GM12878 (cell line): ENCODE data around the gene MTNR1A.

Experiments used
- MYC ChIP-seq: IDR thresholded peaks from 2 replicates; pipeline ENCODE4 v1.6.1; 2011; ENCODE audit warnings: mild to moderate bottlenecking, low read length, moderate library complexity, inconsistent platforms; ENCODE audit not compliant: insufficient read depth, insufficient replicate concordance, insufficient read length, severe bottlenecking
- RFX5 ChIP-seq: IDR thresholded peaks from 2 replicates; pipeline ENCODE4 v1.6.1; 2011; ENCODE audit warnings: low read depth, low read length, improper control_type of control experiment
- SMAD1 ChIP-seq: fragments of 450-650 bp; IDR thresholded peaks from 2 replicates; pipeline ENCODE4 v1.6.1; 2018; ENCODE audit warnings: mild to moderate bottlenecking, low read depth; ENCODE audit not compliant: partially characterized antibody
- ZZZ3 ChIP-seq: IDR thresholded peaks from 2 replicates; pipeline ENCODE4 v1.6.1; 2011; ENCODE audit warnings: low read depth; ENCODE audit not compliant: control insufficient read depth, insufficient read length
- TF ChIP-seq, protein P1 (sequence below): IDR thresholded peaks from 2 replicates; pipeline ENCODE4 v1.6.1; 2012; ENCODE audit warnings: low read depth, low read length, improper control_type of control experiment
- TF ChIP-seq, protein P2 (sequence below): fragments of 450-650 bp; IDR thresholded peaks from 2 replicates; pipeline ENCODE4 v1.6.1; 2017; ENCODE audit warnings: antibody characterized with exemption, mild to moderate bottlenecking, moderate library complexity

DNA sequence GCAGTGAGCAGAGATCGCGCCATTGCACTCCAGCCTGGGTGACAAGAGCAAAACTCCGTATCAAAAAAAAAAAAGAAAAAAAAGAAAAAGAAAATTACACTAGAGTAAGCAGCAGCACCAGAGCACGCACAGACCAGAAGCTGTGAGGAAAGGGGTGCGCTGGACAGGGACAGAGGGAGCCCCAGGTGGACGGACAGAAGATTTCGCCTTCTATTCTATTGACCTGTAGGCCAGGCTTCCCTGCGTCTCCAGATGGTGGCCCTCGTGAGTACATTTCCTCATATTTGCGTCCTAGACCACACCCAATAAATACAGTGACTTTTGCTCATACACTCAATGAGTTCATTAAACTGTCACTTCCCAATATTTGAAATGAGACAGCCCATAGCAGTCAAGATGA lies 19.1 kb downstream of the MTNR1A start:
- TF ChIP-seq, protein P1, sequence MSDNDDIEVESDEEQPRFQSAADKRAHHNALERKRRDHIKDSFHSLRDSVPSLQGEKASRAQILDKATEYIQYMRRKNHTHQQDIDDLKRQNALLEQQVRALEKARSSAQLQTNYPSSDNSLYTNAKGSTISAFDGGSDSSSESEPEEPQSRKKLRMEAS: no peak
- TF ChIP-seq SMAD1: no peak
- no peak for TF ChIP-seq MYC
- no peak for TF ChIP-seq RFX5
- TF ChIP-seq ZZZ3: no peak
- TF ChIP-seq, protein P2, sequence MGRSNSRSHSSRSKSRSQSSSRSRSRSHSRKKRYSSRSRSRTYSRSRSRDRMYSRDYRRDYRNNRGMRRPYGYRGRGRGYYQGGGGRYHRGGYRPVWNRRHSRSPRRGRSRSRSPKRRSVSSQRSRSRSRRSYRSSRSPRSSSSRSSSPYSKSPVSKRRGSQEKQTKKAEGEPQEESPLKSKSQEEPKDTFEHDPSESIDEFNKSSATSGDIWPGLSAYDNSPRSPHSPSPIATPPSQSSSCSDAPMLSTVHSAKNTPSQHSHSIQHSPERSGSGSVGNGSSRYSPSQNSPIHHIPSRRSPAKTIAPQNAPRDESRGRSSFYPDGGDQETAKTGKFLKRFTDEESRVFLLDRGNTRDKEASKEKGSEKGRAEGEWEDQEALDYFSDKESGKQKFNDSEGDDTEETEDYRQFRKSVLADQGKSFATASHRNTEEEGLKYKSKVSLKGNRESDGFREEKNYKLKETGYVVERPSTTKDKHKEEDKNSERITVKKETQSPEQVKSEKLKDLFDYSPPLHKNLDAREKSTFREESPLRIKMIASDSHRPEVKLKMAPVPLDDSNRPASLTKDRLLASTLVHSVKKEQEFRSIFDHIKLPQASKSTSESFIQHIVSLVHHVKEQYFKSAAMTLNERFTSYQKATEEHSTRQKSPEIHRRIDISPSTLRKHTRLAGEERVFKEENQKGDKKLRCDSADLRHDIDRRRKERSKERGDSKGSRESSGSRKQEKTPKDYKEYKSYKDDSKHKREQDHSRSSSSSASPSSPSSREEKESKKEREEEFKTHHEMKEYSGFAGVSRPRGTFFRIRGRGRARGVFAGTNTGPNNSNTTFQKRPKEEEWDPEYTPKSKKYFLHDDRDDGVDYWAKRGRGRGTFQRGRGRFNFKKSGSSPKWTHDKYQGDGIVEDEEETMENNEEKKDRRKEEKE: no peak
